LNCaP clone FGC (cell line): Measurements from ENCODE around the gene FBL.

Experiments used
- DNase-seq: peaks from one replicate; pipeline ENCODE4 v3.0.0-alpha.2; 2011; ENCODE audit warnings: low read depth
- H3K4me3 ChIP-seq: 2 replicates; pipeline ENCODE4 v1.5.1; 2011; ENCODE audit warnings: mild to moderate bottlenecking, low read depth, low read length, control low read depth
- CTCF ChIP-seq: IDR thresholded peaks from 2 replicates; pipeline ENCODE4 v1.5.1; 2012; ENCODE audit warnings: mild to moderate bottlenecking; ENCODE audit not compliant: control insufficient read depth, insufficient read depth; ENCODE audit errors: extremely low read depth

The FBL gene

GRCh38 chr19:39833160-39833463 is 13.1 kb downstream of the FBL start:
- no peak for TF ChIP-seq CTCF
- no peak for DNase-seq
- H3K4me3 ChIP-seq: peak overlapping the region; percentile 95

GRCh38 chr19:39832341-39833083 is 13.7 kb downstream of the FBL start:
- DNase-seq: no peak
- peak overlapping the region; percentile 95 for H3K4me3 ChIP-seq
- no peak for TF ChIP-seq CTCF

GRCh38 chr19:39831679-39832078 is 14.5 kb downstream of the FBL start:
- no peak for DNase-seq
- TF ChIP-seq CTCF: no peak

GRCh38 chr19:39830847-39831246 is 15.3 kb downstream of the FBL start:
- H3K4me3 ChIP-seq: no peak overlapping the region
- TF ChIP-seq CTCF: no peak
- no peak for DNase-seq

More at GRCh38 chr19:39831679-39832078, 14.5 kb downstream of the FBL start:
- H3K4me3 ChIP-seq: no peak overlapping the region

GRCh38 chr19:39830406-39830805 is 15.8 kb downstream of the FBL start:
- no peak overlapping the region for H3K4me3 ChIP-seq
- TF ChIP-seq CTCF: no peak
- DNase-seq: no peak

- no peak for DNase-seq
- no peak for TF ChIP-seq CTCF
- no peak overlapping the region for H3K4me3 ChIP-seq
These were observed 16.4 kb downstream of the FBL start for GRCh38 chr19:39829702-39830275.

- no peak for TF ChIP-seq CTCF
- H3K4me3 ChIP-seq: no peak overlapping the region
- DNase-seq: no peak
These were observed 17.5 kb downstream of the FBL start for GRCh38 chr19:39828654-39829032.
